HepG2 (cell line): Measurements from ENCODE around the gene SMIM45.
A peak's percentile ranks its signal among the peaks of the same experiment; 100 is the strongest.

Experiments used
- FOXA3 ChIP-seq: IDR thresholded peaks from 2 replicates; pipeline ENCODE4 v1.6.1; 2016; ENCODE audit warnings: missing genetic modification reagents, missing compliant biosample characterization
- ZBTB40 ChIP-seq, 2 experiments: fragments of 450-650 bp in 1 of 2; sonication (generic) in 1 of 2; formaldehyde crosslinking in 1 of 2; IDR thresholded peaks; 2 replicates each; pipeline versions ENCODE4 v1.6.1 to v1.8.0; 2016 to 2022; ENCODE audit warnings: antibody characterized with exemption in 1 of 2, mild to moderate bottlenecking in 1 of 2, missing genetic modification reagents in 1 of 2
- ZBTB42 ChIP-seq: sonication (generic); formaldehyde crosslinking; IDR thresholded peaks from 2 replicates; pipeline ENCODE4 v1.5.0; 2020; ENCODE audit warnings: mild to moderate bottlenecking, missing genetic modification reagents
- ZMAT3 ChIP-seq: sonication (generic); formaldehyde crosslinking; conservative IDR thresholded peaks from 2 replicates; pipeline ENCODE4 v1.7.0; 2021; ENCODE audit warnings: missing genetic modification reagents

Gene SMIM45

GRCh38 chr22:41968601-41969000 is 16.7 kb downstream of the SMIM45 start (continued):
- TF ChIP-seq ZBTB42 (CRISPR knock-in tag) (no peak), FOXA3 (CRISPR knock-in tag) (peak; percentile 29; the same call in 1 of the 2 replicates), ZMAT3 (no peak), ZBTB40 (IDR thresholded peaks at IDR 0.05) (no peak), ZBTB40 (CRISPR knock-in tag; IDR thresholded peaks at IDR 0.05) (no peak)
